ENCODE measurements around the gene FBXO24. TPM values are rescaled to one million over a fixed set of nuclear protein-coding genes. Genes with fewer than 3 reads are reported as not detected.

FBXO24 gene
- total and polyA plus RNA-seq, 2 of the 8 experiments (the other 6 are each of a cell fraction or from before 2014, with no cell fraction given), result 0.35 to 0.57 TPM

DNA sequence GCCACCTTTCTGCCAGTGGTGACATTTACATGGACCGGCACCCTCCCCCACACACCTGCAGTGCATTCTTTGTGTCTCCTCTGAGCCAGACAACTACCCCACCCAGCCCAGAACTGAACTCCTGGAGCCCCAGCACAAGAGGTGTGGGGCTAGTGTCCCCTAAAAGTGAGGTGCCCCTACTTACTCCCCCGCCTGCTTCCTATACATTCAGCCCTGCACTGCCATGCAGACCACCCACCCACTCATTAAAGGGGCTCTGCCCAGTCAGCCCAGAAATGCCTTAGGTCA lies 14.4 kb upstream of the FBXO24 start:
- H2BK120ac ChIP-seq (replicated peaks; ENCODE audit: low read depth, low read length), result peak overlapping the region; percentile 47
- peaks cover 4% of the 10 kb centered on the region; the same call in 1 of the 2 replicates for H3K79me1 ChIP-seq (ENCODE audit: low read depth, low read length)
- H3K18ac ChIP-seq (ENCODE audit: extremely low read depth, low read length), result 0 out of 2 replicates have a peak overlapping the region, but pooled peaks have one; percentile 14
- no peak for FAIRE-seq
- peaks cover 0 to 6% of the 10 kb centered on the region in 2 experiments for H4K20me1 ChIP-seq (replicated peaks in 1 of 2; ENCODE audit: control insufficient read depth in 1 of 2, insufficient read depth in 2 of 2, low read length in 2 of 2)
- H2BK15ac ChIP-seq (ENCODE audit: low read length), result 0 out of 2 replicates have a peak overlapping the region, but pooled peaks have one; percentile 88
- H3K56ac ChIP-seq (replicated peaks; ENCODE audit: insufficient read length, low read depth, low read length), result no peak overlapping the region
- H3K27me3 ChIP-seq (replicated peaks in 1 of 4; ENCODE audit: control insufficient read depth in 3 of 4, extremely low read depth in 1 of 4, insufficient read depth in 3 of 4, low read length in 3 of 4), result peaks cover 0 to 4% (median under 1%) of the 10 kb centered on the region in 4 experiments; a peak in 1 of 7 replicates
- H2AK5ac ChIP-seq (ENCODE audit: low read depth, low read length), result 0 out of 2 replicates have a peak overlapping the region, but pooled peaks have one; percentile 20
- H3K79me2 ChIP-seq (ENCODE audit: control insufficient read depth in 1 of 2, insufficient read depth in 2 of 2, low read length in 2 of 2), result no peaks in the 10 kb centered on the region
- WGBS, 2 experiments (ENCODE audit: extremely low coverage in 1 of 2, insufficient coverage in 1 of 2, insufficient read length in 1 of 2, insufficient replicate concordance in 2 of 2, low coverage in 1 of 2, low lambda C conversion rate in 2 of 2, missing lambda C conversion rate in 1 of 2), result 94% methylated on average over 2 of the region's 2 CpGs; no CpG with 5 or more reads in 1 of the 2 experiments
- H3K36me3 ChIP-seq (ENCODE audit: control insufficient read depth in 2 of 4, insufficient read depth in 4 of 4, low read length in 3 of 4), result peaks cover 0 to 15% (median 6%) of the 10 kb centered on the region in 4 experiments; a peak in 5 of 8 replicates
- POLR2A ChIA-PET (ENCODE audit: partially characterized antibody), result interaction anchor here (0.7 to 4.8 kb wide), 14 partner anchors 13 to 229 kb away, joined by 3 to 83 read pairs (median 5); partner anchors contain the start of genes FBXO24, LRCH4, PCOLCE and ZCWPW1
- no peak overlapping the region for H3K23ac ChIP-seq (ENCODE audit: insufficient read length)
- peaks cover 0 to 41% (median 27%) of the 10 kb centered on the region in 4 experiments; a peak in 6 of 7 replicates for H3K4me1 ChIP-seq (replicated peaks in 1 of 4; ENCODE audit: control insufficient read depth in 3 of 4, insufficient read depth in 4 of 4, low read length in 3 of 4)
- H3K27ac ChIP-seq (ENCODE audit: low read depth, low read length), result no peak overlapping the region
- peak overlapping the region; percentile 12; the same call in 1 of the 2 replicates for H2BK5ac ChIP-seq (ENCODE audit: low read depth, low read length)
- TF ChIP-seq MAX (IDR thresholded peaks at IDR 0.05) (no peak), RXRA (IDR thresholded peaks at IDR 0.05; ENCODE audit: insufficient read depth, low read depth, low read length) (no peak)
- no peak overlapping the region for H4K5ac ChIP-seq (ENCODE audit: insufficient read length, low read depth, low read length)
- H3K9ac ChIP-seq (replicated peaks in 1 of 4; ENCODE audit: extremely low read depth in 1 of 4, low read depth in 3 of 4, low read length in 3 of 4), result peak overlapping the region in 1 of 4 experiments; percentile 9; a peak in 1 of 7 replicates
- no peak overlapping the region for H4K91ac ChIP-seq (replicated peaks; ENCODE audit: insufficient read length, low read length)
- no peak overlapping the region for H4K8ac ChIP-seq (ENCODE audit: extremely low read depth, insufficient read depth, low read length)
- no peak overlapping the region for H2AFZ ChIP-seq (ENCODE audit: low read length)
- H3K23me2 ChIP-seq (ENCODE audit: low read depth, low read length), result peaks cover 8% of the 10 kb centered on the region; the same call in 1 of the 2 replicates
- peak overlapping the region; percentile 46 for H3K4ac ChIP-seq (replicated peaks; ENCODE audit: insufficient read length, low read depth, low read length)
- H3K9me3 ChIP-seq (ENCODE audit: insufficient read depth in 2 of 2, low read depth in 1 of 2, low read length in 1 of 2), result no peaks in the 10 kb centered on the region
- peak overlapping the region; percentile 86; the same call in 1 of the 2 replicates for H2BK20ac ChIP-seq (ENCODE audit: low read length)
- H3K4me3 ChIP-seq (ENCODE audit: extremely low read depth in 1 of 4, insufficient read depth in 2 of 4, low read depth in 3 of 4, low read length in 4 of 4), result peak overlapping the region in 1 of 4 experiments; percentile 26; a peak in 1 of 8 replicates
- peak overlapping the region; percentile 92; the same call in 1 of the 2 replicates for H2BK12ac ChIP-seq (ENCODE audit: low read depth, low read length)
- H3K4me2 ChIP-seq (ENCODE audit: insufficient read depth in 1 of 2, low read depth in 2 of 2, low read length in 2 of 2), result peak overlapping the region; percentile 74 to 96; a peak in 3 of 4 replicates
- no peak for DNase-seq (ENCODE audit: low read depth in 1 of 2, low spot score in 2 of 2)
- CTCF ChIA-PET (ENCODE audit: partially characterized antibody), result interaction anchor here (0.9 to 4.8 kb wide), 13 partner anchors 9 to 121 kb away, joined by 3 to 53 read pairs (median 5); partner anchors contain the start of genes FBXO24 and LRCH4
- no peak overlapping the region for H3K14ac ChIP-seq (ENCODE audit: insufficient read length)

Measured in H1 (cell line).